C4-2B (cell line): ENCODE results near the gene MVB12B.

Experiments used
- H3K27ac ChIP-seq: fragments of 450-650 bp; 2 replicates; pipeline ENCODE4 v1.5.1; 2017
- ZFX ChIP-seq: fragments of 450-650 bp; IDR thresholded peaks from 2 replicates; pipeline ENCODE4 v1.6.1; 2017
- TF ChIP-seq, protein P1 (sequence below): fragments of 450-650 bp; conservative IDR thresholded peaks from 2 replicates; pipeline ENCODE4 v1.5.1; 2017; ENCODE audit warnings: mild to moderate bottlenecking

MVB12B gene

DNA sequence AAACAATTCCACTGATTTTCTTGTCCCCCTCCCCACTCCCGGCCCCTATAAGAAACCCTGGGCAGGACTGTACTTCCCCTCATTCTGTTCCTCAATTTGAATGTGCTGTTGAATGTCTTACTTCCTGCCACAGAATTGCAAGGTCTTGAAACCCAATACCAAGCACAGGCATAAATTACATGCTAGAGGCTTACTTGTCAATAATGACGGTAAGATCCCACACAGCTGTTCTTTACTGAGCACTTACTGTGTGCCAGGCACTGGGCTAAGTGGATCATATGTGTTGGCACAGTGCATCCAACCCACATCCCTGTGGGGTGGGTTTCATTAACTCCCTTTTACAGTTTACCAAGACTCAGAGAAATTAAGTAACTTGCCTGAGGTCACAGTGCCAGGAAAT lies 63.4 kb downstream of the MVB12B start:
- no peak overlapping the region for H3K27ac ChIP-seq
- TF ChIP-seq, protein P1, sequence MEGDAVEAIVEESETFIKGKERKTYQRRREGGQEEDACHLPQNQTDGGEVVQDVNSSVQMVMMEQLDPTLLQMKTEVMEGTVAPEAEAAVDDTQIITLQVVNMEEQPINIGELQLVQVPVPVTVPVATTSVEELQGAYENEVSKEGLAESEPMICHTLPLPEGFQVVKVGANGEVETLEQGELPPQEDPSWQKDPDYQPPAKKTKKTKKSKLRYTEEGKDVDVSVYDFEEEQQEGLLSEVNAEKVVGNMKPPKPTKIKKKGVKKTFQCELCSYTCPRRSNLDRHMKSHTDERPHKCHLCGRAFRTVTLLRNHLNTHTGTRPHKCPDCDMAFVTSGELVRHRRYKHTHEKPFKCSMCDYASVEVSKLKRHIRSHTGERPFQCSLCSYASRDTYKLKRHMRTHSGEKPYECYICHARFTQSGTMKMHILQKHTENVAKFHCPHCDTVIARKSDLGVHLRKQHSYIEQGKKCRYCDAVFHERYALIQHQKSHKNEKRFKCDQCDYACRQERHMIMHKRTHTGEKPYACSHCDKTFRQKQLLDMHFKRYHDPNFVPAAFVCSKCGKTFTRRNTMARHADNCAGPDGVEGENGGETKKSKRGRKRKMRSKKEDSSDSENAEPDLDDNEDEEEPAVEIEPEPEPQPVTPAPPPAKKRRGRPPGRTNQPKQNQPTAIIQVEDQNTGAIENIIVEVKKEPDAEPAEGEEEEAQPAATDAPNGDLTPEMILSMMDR = no peak
- no peak for TF ChIP-seq ZFX

DNA sequence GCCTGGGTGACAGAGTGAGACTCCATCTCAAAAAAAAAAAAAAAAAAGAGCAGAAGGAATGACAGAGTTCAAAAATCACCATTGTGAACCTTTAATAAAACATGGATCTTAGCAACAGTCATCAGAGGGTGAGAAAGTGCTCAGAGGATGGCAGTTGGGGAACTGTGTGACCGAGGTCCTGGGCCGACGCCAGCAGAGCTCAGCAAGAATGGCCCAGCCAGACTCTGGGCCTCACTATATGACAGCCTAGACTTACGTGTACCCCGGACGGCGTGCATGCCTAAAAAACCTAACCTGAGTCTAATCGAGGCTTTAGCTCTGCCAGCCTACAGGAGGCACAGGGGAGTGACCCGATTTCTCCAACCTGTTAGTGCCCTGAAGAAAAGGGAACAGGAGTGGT lies 64.3 kb downstream of the MVB12B start:
- no peak for TF ChIP-seq ZFX
- TF ChIP-seq, protein P1 = no peak
- no peak overlapping the region for H3K27ac ChIP-seq

DNA sequence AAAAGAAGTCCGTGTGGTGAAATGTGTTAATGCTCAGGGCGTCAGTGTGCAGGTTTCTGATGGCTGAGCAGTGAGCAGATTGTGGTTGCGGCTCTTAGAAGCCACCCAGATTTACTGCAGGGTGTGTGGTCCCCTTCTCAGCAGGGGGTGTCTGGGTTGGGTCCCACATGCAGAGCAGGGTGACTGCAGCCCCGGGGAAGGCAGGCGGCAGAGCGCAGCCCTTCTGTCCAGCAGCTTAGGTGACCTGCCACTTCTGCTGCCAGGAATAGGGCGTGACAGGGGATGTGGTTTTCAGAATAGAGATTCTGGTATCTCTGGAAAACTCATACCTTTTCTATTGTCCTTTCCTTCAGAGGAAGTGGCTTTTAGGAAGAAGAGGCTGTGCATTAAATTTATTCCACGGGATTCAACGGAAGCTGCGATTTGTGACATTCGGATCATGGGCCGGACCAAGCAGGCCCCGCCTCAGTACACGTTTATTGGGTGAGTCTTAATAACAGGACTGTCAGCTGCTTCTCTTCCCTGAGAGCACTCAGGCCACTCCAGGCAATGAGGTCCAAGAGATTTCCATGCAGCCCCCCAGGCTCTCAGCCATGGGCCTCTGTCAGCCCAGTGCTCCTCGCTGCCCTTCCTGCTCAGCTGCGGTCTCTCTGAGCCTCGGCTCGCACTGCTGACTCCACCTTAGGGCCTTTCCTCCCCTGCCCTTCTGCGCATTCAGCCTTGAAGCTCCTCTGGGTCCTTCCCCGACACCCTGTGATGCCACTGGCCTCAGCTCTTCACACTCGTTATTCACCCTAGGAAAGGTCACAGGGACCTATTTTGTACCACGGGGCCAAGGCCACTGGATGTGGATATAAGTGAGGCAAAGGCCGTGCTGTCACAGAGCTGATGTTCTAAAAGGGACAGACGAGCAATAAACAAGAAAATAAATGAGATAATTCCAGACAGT lies 65.4 kb downstream of the MVB12B start:
- H3K27ac ChIP-seq = no peak overlapping the region

DNA sequence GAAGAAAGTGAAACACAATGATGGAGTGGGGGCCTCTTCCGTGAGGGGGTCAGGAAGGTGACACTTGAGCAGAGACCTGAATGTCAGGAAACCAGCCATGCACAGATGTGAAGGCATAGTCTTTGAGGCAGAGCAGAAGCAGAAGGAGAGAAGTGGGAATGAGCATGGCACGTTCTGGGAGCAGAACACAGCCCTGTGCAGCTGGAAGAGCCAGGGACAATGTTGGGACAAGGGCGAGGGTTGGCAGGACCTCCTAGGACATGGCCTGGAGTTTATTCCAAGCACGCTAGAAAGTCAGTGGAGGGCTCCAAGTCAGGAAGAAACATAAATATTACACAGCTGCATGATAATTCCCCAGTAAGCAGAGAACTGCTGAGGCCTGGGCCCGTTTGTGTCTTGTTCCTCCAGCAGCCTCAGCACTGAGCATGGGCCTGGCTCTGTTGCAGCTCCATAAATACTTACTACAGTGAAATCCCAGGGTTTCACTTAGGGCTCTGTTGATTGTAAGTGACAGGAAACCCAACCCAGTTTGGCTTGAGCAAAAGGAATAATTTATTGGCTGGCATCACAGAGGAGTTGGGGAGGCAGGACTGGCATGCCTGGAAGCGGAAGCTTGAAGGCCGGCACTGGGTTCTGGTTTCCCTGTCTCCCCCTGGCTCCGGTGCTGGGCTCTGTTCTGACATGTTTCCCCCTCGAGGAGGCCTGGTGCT lies 66.2 kb downstream of the MVB12B start:
- TF ChIP-seq ZFX = no peak
- TF ChIP-seq, protein P1 = no peak
- H3K27ac ChIP-seq = no peak overlapping the region

More for the DNA sequence above, 65.4 kb downstream of the MVB12B start:
- no peak for TF ChIP-seq ZFX
- TF ChIP-seq, protein P1 = no peak

DNA sequence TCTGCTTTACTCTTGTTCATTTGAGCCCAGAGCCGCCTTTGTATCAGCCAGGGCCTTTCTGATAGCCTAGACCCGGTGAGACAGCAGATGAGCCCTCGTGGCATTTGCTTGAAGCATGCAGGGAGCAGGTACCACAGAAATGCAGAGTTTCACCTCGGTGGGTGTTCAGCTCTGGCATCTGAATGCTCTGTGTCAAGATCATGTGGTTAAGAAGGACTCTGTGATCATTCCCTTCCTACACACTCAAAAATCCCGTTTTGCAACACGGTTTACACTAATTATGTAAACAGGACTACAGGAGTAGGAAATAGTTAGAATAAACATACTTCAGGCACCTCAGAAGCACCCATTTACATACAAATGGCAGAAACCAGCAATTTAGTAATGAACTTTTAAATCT lies 67.2 kb downstream of the MVB12B start:
- H3K27ac ChIP-seq = no peak overlapping the region
- TF ChIP-seq, protein P1 = no peak
- TF ChIP-seq ZFX = no peak

DNA sequence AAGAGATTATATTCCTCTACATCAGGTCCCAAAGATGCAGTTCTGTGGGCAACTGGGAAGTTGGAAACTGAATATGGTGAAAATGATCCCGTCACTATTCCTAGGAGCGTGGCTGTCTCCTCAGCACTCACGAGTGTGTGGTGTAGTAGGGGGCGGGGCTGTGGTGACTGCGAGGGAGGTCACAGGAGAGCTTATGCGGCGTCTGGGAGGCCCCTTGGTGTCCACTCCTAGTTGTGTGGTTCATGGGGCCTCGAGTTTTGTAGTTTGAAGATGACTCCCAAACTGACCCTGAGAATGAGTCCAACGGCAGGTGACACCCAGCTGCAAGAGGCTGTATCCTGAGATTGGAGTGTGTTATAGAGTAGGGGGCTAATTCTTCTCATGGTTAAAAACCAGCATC lies 68.2 kb downstream of the MVB12B start:
- no peak for TF ChIP-seq ZFX
- TF ChIP-seq, protein P1 = no peak
- no peak overlapping the region for H3K27ac ChIP-seq
